Cerebellar nuclear complex (tissue), 1 donor: ENCODE data around the gene NPB.

Experiments
- DNase-seq, 2 experiments: peaks; one replicate each; lab custom pipeline; 2025; lab: John Stamatoyannopoulos, UW

The NPB gene

DNA sequence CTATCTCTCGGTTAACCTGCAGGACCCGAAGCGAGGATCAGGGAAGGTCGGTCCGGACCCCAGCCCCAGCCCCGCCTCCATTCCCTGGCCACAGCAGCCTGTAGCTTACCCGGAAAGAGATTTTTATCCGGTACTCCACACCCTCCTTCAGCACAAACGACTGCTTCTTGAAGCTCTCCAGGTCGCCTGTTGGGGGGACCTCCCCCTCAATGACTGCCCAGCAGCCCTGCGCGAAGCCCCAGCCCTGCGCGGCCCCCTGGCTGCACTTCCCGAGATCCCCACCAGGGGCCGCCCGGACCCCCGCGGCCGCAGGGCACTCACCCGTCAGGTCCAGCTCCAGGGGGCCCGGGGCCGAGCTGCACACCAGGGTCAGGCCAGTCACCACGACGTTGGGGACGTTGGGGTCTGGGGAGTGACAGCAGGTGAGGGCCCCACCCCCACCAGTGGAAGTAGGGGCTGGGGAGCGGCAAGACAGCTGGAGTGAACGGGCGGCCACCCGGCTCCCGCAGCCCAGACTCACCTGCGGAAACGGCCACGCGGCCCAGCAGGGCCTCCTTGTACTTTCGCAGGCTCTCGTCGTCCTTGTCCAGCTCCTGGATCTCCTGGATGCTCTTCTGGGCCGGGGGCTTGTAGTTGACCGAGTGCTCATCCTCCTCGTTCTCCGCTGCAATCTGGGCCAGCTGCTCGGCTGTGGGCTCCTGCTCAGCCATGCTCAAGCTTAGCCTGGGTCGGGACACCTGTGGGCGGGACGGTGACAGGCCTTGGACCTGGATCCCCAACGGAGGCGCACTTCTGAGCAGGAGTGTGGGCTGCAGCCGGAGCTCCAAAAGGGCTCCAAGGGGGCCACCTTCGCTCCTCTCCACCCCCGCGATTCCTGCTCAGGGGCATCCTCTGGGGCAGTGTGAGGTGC lies 32.6 kb upstream of the NPB start:
- no peak for DNase-seq

DNA sequence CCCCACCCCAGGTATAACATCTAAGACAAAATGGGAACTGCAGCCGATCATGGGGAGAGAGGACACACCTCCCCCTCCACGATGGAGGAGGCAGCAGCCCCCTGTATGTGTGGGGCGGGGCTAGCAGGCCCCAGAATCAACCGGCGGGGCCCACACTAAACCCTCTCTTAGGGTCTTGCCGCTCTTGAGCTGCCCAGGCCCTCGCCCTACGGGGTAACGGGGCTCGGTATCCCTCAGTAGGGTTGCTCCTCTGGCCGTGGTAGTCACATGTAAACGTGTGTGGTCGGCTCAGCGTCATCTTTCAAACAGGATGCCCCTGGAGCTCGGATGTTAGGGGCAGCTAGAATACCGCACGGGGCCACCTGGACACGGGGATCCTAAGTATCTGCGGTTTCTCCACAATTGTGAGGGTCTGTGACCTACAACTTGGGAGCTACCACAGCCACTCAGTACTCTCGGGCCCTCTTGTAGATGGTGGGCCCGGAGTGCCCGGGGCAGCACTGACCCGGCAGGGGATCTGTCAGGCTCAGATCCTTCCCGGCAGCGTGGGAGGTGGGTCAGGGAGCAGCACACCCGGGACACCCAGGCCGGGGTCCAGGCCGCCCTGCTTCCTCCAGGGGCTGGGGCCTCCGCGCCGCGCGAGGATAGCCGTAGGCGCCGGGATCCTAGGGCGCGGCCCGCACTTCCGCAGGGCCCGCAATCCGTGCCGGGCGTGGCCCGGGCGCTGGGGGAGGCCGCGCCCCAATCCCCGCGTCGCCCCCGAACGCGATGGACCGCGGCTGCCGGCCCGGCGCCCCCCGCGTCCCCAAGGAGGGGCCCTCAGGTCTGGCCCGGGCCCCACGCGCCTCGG lies 31.7 kb upstream of the NPB start:
- DNase-seq = no peak

DNA sequence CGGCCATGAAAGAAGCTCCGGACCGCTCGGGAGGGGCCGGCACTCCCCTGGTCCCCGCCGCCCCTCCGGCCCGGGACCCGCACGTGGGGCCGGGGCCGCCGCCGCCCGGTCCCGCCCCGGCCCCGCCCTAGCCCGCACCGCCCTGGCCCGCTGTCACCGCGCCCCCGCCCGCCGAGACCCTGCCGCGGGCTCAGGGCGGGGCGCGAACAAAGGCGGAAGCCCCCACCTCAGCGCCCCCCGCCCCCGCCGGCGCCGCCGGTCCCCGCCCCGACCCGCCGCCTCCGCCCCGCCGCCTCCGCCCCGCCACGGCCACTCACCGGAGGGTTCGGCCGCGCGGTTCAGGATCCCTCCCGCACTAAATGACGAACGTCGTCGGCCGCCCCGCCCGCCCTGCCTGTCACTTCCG lies 31.1 kb upstream of the NPB start, which contains the start of gene ARHGDIA:
TSS of gene ARHGDIA (minus strand) at position 357 of the 406 bp plus-strand sequence. CDS start 1,407 bp downstream, outside the sequence.
- no peak for DNase-seq

DNA sequence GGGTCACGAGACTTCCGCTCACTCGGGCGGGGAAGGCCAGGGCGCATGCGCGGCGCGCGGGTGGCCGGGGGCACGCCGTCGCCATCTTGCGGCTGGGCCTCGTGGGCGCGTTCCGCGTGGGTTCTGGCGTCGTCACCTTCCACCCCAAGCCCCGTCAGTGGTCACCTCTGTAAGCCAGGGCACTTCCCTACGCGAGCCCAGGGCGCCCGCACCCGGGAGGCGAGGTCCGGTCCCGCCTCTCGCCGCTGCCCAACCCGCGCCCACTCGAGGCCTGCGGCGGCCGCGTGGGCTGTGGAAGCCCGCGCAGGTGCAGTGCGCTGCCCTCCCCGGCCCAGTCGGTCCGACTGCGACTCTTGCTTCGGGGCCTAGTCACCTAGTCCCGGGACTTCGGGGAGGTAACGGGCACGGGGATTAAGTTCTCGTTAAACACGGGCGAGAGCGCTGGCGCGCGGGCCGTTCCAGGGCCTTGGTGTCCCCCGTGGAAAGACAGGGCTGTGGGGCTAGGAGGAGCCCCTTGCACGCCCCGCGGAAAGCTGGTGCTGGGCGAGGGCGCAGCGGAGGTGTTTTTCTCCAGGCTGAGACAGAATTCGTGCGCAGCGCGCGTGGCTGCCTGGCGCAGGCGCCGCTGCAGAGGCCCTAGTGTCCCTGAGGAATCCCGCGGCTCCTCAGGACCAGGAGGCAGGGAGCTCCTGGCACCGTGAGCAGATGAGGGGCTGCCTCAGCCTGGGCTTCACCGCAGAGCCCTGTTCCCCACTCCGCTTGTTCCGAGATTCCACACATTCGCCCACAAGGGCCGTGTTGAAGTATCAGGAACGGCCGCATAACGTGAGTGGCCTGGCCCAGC lies 30.4 kb upstream of the NPB start:
- DNase-seq = peak in 1 of 2 experiments; percentile 40

DNA sequence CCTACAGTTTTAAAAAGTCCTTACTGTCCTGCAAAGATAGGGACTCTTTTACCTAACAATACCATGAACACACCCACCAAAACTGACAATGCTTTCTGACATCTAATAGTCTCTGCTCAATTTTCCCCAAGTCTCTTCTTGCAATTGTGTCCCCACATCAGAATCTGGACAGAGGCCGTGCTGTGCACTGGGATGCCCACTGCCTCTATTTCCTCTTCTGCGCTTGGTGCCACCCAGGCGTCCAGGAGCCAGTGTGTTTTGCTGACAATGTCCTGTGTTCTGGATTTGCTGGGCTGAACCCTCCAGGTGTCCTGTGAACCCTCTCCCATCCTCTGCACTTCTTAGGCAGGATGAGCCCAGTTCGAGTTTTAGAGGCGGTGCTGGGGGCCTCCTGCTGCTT lies 24.5 kb upstream of the NPB start:
- no peak for DNase-seq

DNA sequence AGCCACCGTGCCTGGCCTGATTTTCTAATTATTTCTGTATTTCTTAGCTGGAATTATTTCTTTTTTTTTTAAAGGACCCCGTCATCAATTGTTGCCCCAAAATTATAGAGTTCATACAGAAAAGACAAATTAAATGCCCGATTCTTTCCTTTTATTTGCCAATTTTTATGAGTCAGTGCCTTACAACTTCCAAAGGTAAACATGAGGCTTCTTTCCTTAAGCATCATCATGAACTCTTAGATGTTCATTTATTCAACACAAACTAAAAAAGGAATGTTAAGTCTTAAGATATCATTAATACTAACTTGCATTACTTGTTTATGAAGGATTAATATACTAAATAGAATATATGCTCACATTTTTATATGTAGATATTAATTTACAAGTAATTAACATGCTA lies 23.7 kb upstream of the NPB start:
- DNase-seq = no peak

DNA sequence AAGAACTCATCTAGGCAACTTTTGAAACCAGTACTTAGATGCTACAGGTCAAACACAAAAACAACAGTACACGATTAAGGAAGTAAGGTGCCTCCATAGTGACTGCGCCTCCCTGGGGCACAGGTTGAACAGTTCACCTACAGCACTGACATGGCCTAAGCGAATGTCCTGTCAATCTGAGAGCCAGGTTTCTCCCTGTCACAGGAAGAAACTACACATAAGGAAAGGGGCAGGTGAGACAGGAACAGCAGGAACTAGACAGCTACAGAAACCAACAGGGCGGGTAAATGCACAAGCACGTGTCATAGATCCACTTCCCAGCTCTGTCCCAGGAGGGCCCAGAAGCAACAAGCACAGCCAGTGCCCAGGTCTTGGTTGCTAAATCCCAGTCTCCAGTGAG lies 22.9 kb upstream of the NPB start:
- DNase-seq = no peak

DNA sequence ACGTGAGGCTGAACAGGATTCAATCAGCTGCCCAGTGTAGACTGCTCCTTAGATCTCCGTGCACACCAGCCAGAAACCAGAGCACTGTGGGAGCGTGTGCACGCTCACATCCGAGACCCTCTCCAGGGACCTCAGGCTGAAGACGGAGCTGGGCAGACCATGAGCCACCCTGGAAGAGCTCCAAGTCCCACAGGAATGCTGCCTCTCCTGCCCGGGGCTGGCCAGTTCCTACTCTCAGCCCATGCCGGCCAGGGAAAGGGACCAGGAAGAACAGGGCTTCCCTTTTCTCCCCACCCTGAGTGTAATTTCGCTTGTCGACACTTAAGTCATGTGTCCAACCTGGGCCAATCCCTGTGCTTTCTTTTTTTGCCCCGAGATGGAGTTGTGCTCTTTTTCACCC lies 17.5 kb upstream of the NPB start:
- no peak for DNase-seq

DNA sequence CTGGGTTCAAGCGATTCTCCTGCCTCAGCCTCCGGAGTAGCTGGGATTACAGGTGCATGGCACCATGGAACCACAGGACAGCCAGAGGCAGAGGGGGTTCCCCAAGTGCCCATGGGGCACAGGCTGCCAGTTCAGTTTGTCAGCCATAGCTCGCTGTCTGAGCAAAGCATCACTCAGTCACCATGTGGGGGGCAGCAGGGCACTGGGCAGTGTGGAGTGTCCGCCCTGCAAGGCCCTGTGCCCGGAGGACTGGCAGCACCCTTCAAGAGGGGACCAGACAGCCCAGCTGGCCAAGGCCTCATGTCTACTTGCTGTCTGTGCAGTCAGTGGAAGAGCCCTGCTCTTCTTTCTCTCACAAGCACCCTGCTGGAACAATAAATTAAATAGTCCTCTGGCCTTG lies 17.1 kb upstream of the NPB start:
- DNase-seq = no peak

DNA sequence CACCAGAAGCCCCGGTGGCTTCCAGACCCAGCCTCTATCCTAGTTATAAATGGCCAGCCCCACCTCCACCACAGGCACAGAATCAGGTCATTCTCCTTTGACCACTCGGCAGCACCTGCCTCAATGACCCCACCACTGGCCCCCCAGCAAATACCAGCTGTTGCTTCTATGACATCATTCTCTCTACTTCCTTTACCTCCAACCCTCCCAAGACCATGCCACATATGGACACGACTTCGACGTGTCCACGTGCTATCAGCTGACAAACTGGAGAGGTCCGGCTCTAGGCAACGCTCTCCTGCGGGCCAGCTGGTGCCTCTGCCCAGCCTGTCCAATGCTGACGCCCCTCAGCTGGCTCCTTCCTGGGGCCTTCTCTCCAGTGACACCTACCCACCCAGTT lies 16.6 kb upstream of the NPB start:
- DNase-seq = no peak

DNA sequence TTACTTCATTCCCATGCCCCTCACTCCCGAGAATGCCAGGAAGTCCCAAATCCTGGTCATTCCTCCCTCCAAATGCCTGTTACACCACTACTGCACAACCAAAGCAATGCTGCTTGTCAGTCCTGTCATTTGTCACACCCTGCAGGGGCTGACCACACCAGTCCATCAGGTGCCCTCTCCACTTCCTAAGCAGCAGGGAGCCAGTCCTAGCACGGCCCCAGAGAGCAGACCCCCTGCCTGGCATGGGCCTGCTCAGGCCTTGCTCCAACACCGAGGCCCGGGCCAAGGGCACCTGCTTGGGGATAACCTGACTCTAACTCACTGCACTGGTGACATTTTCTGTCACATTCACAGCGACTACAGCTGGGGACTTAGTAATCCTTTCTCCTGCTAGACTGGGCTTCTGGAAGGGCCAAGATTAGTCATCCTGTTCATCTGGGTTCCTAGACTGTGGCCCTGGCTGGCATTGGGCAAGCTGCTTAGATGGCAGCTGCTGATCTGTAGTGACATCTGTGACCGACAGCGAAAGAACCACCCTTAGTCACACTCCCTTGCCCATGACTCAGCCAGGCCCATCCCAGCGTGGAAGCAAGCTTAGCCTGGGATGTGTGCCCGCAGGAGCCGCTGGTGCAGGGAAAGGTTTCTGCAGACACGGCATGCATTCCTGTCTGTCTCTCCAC lies 16.0 kb upstream of the NPB start:
- no peak for DNase-seq

DNA sequence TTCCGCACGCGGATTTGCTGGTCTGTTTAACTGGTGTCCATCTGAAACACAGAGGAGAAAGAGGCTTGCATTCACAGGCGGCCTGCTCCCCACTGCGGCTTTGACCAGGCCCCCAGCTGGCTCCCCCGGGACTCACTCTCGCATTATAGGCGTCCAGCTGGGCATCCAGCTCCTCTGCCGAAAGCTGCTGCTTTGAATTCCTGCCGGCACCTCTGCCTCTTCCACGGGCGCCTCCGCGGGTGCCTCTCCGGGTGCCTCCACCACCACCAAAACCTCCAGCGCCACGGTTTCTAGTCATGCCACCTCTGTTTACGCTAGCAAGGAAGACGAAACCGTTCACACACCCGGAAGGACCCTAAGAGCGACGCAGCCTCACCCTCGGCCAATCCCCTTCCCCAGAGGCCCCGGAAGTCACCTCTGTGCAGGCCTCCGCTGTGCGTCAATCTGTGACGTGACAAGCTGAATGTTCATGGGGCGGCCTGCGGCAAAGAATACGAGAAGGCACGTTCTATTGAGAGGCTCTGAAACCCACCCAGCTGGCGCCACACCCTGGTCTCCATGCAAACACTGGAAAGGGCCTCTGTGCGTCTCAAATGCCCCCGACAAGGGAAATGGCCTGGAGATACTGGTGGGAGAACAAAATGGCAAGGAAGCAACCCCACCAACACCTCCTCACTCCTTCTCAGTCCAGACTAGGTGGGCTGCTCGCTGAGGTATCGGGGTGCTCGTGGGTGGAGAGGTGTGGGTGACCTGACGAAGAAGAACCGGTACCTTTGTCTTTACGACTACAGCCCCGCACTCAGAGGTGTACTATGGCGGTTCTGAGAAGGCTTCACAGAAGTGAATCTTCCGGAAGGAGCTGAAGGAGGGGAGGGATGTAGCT lies 13.7 kb upstream of the NPB start:
- no peak for DNase-seq

DNA sequence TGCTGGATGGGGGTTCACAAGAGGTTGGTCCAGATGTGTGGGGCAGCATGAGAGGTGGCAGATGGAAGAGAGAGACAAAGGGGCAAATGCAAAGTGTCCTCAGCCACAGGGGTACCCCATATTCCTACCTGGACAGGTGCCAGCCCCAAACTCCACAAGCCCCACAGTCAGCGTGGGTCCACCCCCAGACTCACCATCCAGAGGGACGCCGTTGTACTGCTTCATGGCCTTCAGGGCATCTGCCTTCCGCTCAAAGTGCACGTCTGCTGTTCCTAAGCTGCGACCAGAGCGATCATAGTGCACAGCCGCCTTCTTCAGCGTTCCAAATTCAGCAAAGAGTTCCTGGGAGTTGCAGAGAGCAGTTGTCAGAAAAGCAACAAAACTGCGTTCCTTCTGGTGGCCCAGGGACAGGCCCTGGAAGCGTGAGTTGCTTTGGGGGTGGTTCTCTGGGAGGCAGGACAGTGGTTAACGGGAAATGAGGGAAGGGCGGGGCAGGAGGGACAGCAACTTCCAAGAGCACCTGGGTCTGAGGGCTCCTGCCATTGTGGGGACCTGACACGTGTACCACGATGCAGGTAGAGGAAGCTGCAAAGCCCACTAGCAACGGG lies 12.9 kb upstream of the NPB start:
- no peak for DNase-seq

DNA sequence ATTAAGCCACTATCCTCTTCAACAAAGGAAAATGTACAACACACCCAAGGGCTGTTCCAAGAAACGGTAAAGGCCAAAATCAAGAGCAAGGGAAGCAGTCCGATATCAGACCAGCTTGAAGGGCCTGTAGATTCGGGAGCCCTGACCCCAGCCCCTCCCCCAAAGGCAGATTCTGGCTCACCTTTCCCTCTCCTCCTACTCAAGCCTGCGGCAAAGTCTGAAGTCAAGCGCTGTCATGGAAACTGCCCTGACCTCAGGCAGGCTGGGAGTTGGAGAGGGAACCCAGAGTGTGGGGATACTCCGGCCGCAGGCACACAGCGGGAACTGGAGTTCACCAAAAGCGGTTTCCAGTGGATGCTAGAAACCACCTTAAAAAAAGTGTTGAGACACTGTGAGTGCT lies 12.4 kb upstream of the NPB start:
- DNase-seq = no peak

DNA sequence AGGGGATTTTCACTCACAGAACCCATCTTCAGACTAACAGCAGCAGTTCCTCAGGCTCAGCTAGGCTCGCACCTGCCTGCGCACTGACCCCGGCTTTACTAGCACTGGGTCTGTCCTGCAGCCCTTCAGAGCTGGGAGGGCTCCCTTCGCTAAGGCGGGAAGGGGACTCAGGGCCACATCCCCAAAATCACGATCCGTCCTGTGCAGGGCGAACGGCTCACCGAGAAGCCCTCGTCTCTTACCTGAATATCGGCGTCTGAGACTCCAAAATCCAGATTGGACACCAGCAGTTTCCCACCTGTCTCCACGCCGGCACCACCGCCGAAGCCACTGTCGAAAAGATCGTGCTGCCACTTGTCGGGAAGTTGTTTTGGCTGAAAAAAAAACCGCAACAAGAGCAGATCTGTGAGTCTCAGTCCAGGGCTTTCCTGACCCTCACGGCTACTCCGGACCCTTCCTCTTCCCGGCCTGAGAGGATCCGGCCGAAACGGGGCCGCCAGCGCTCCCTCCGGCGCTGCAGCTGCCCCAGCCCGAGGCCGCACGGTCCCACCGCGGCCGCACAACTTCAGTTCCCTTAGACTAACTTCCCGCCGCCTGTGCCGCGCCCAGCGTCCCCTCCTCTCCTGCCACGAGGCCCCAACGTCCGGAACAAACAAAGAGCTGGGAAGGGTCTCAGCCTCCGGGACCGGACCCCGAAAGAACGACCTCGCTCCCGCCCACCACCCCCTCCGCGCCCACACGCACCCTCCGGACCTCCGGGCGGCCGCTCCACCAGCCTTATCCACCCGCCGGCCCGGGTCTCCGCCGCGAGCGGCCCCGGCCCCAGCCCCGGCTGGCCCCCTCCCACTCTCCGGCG lies 11.4 kb upstream of the NPB start:
- DNase-seq = no peak

DNA sequence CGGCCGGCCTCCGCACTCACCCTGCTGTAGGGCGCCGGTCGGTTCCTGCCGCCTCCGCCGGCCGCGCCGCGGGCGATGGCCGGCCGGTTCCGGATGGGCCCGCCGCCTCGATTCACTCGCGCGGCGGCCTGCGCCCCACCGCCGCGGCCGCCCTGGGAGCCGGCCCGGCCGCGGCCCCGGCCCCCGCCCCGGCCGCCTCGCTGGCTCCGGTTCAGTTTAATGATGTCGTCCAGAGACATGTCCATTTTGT lies 10.8 kb upstream of the NPB start:
- no peak for DNase-seq

DNA sequence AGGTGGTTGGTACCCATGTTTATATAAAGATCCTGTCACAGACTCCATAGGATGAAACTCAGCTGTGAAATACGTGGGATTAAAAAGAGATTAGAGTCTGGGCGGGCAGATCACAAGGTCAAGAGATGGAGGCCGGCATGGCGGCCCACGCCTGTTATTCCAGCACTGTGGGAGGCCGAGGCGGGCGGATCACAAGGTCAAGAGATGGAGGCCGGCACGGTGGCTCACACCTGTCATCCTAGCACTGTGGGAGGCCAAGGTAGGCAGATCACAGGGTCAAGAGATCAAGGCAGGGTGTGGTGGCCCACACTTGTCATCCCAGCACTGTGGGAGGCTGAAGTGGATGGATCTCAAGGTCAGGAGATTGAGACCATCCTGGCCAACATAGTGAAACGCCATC lies 6.6 kb upstream of the NPB start:
- no peak for DNase-seq

DNA sequence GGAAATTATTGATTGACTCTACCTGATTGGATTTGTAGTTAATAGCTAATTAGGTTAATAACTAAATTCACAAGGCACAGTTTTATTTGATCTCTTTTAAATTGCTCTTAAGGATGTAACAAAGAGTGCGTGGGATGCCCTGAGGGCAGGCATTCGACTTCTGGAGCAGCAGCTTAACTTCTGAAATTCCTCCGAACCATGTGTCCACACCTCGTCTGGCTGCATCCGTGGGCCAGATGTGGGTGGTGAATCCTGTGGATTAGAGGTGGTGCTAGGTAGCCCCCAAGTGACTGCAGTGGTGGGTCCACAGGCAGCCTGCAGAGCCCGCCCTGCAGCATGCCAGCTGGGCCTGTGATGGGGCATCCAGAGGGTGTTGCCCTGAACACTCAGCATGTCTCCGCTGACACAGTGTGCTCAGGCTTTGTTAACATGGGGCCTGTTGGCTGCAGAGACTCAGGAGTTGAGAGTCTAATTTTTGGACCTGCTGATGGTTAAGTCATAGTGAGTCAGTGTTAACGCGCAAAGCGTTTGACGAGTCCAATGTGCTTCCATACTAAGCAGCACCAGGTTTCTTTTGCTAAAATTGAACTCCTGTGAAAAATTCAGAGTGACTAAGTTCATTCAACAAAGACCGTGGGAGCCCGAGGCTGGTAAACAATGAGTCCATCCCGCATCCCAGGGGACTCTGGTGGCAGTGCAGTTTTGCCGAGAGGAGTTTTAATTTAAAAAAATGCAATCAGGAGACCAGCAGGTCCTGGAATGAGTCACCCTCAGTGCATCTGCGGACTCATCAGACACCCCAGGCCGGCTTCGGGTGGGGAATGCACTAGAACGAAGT lies 3.8 kb upstream of the NPB start:
- DNase-seq = no peak

DNA sequence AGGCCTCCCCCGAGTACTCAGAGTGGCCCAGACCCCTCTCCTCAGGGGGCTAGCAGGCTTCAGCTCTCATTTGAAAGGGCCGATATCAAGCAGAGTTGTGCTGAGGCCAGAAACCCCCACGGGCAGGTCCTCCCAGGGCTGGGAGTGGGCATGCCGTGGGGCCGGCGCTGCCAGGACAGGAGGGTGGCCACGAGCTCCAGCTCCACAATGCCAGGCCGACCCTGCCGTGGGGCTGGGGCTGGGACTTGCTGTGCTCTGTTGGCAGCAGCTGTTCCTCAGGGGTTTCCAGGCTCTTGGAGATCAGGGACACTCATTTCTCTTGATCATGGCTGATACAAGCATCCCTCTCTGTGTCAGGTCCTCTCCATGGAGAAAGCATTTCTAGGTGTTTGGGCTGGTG lies 3.2 kb upstream of the NPB start:
- DNase-seq = no peak
